ENCODE measurements around the gene PNPLA6. TPM values are rescaled to one million over a fixed set of nuclear protein-coding genes. Genes with fewer than 3 reads are reported as not detected.

PNPLA6 gene
- total and polyA plus RNA-seq, 2 experiments from 2014 or later: 65.0 to 86.6 TPM

DNA sequence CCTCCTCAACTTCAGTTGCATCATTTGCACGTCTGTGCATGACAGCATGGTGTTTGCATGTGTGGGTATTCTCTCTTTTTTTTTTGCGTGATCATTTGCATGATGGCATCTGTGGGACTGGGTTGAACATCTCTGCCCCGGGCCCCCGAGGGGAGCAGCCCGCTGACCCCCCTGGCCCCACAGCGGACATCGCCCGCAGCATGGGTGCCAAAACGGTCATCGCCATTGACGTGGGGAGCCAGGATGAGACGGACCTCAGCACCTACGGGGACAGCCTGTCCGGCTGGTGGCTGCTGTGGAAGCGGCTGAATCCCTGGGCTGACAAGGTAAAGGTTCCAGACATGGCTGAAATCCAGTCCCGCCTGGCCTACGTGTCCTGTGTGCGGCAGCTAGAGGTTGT lies 23.1 kb downstream of the PNPLA6 start:
- Histone ChIP-seq H3K4me2 (ENCODE audit: unreplicated experiment) (no peak overlapping the region), H3K79me2 (ENCODE audit: insufficient read depth) (no peaks in the 10 kb centered on the region), H3K4me1 (ENCODE audit: insufficient read depth) (no peaks in the 10 kb centered on the region), H3K27me3 (replicated peaks; ENCODE audit: insufficient read depth) (no peaks in the 10 kb centered on the region), H2AFZ (no peak overlapping the region), H3K36me3 (ENCODE audit: low read depth) (peaks cover 4% of the 10 kb centered on the region; the same call in 1 of the 2 replicates), H3K27ac (no peak overlapping the region), H3F3A (ENCODE audit: insufficient read depth) (no peaks in the 10 kb centered on the region), H3K4me3 (no peak overlapping the region), H3K9me2 (ENCODE audit: insufficient read depth) (no peaks in the 10 kb centered on the region), H3K9ac (no peak overlapping the region), H3K9me3 (ENCODE audit: low read depth) (no peaks in the 10 kb centered on the region), H4K20me1 (ENCODE audit: insufficient read depth) (no peaks in the 10 kb centered on the region)
- in situ Hi-C loops (cut with MboI): no loop called here
- no peak for DNase-seq
- 88 to 91% methylated on average over 17 to 18 of the region's 18 CpGs for WGBS, 2 experiments (ENCODE audit: low coverage in 1 of 2, low lambda C conversion rate in 2 of 2, missing lambda C conversion rate in 2 of 2)
- TF ChIP-seq EZH2 (IDR thresholded peaks at IDR 0.05; ENCODE audit: insufficient read depth, poor library complexity, severe bottlenecking) (no peak), EZH2phosphoT487 (IDR thresholded peaks at IDR 0.05; ENCODE audit: insufficient read depth, low read depth) (no peak)

DNA sequence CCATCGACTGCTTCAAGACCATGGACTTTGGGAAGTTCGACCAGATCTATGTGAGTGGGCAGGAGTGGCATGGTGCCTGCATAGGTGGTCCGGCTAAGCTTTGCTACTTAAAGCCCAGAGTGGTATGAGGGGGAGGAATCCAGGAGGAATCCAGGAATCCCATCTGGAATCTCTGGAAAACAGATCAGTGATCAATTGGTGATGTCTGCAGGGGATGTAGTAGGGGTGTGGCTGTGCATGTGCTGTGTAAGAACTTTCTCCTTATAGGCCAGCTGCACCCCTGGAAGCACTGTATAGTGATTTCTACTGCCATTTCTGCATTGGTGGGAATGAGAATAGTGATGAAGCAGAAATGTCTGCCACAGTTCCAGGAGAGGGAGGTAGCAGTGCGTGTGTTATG lies 23.6 kb downstream of the PNPLA6 start:
- no peaks in the 10 kb centered on the region for H3F3A ChIP-seq (ENCODE audit: insufficient read depth)
- H4K20me1 ChIP-seq (ENCODE audit: insufficient read depth): no peaks in the 10 kb centered on the region
- no peaks in the 10 kb centered on the region for H3K79me2 ChIP-seq (ENCODE audit: insufficient read depth)
- no peak overlapping the region for H3K27ac ChIP-seq
- TF ChIP-seq EZH2phosphoT487 (IDR thresholded peaks at IDR 0.05; ENCODE audit: insufficient read depth, low read depth) (no peak), EZH2 (IDR thresholded peaks at IDR 0.05; ENCODE audit: insufficient read depth, poor library complexity, severe bottlenecking) (no peak)
- H3K9me3 ChIP-seq (ENCODE audit: low read depth): no peaks in the 10 kb centered on the region
- no peak overlapping the region for H3K9ac ChIP-seq
- peaks cover 4% of the 10 kb centered on the region; the same call in 1 of the 2 replicates for H3K36me3 ChIP-seq (ENCODE audit: low read depth)
- no peak for DNase-seq
- no peak overlapping the region for H3K4me2 ChIP-seq (ENCODE audit: unreplicated experiment)
- H2AFZ ChIP-seq: no peak overlapping the region
- 83 to 89% methylated on average over 4 of the region's 4 CpGs for WGBS, 2 experiments (ENCODE audit: low coverage in 1 of 2, low lambda C conversion rate in 2 of 2, missing lambda C conversion rate in 2 of 2)
- in situ Hi-C loops (cut with MboI): no loop called here
- H3K4me3 ChIP-seq: no peak overlapping the region
- no peaks in the 10 kb centered on the region for H3K9me2 ChIP-seq (ENCODE audit: insufficient read depth)
- no peaks in the 10 kb centered on the region for H3K4me1 ChIP-seq (ENCODE audit: insufficient read depth)
- no peaks in the 10 kb centered on the region for H3K27me3 ChIP-seq (replicated peaks; ENCODE audit: insufficient read depth)

DNA sequence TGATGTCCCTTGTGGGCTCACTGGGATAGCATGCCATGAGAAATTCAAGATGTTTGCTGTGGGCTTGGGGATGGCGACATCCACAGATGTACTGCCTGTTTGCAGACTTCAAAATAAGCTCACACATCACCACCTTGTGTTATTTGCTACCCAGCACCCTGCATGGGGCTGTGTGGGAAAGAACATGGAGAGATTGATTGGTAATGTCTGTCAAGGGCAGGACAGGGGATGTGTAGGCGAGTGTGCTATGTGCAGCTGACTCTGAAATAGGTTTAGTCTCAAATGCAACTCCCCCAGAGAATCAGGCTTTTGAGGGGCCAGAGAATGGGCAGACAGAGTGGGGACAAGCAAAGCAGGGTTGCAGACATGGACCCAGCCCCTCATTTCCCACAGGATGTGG lies 24.7 kb downstream of the PNPLA6 start:
- Histone ChIP-seq H3K9ac (no peak overlapping the region), H3K27ac (no peak overlapping the region), H3K79me2 (ENCODE audit: insufficient read depth) (no peaks in the 10 kb centered on the region), H3K36me3 (ENCODE audit: low read depth) (peaks cover 4% of the 10 kb centered on the region; the same call in 1 of the 2 replicates), H3K27me3 (replicated peaks; ENCODE audit: insufficient read depth) (no peaks in the 10 kb centered on the region), H3K4me2 (ENCODE audit: unreplicated experiment) (no peak overlapping the region), H3F3A (ENCODE audit: insufficient read depth) (no peaks in the 10 kb centered on the region), H3K9me3 (ENCODE audit: low read depth) (no peaks in the 10 kb centered on the region), H4K20me1 (ENCODE audit: insufficient read depth) (no peaks in the 10 kb centered on the region), H3K4me3 (no peak overlapping the region), H3K4me1 (ENCODE audit: insufficient read depth) (no peaks in the 10 kb centered on the region), H2AFZ (no peak overlapping the region), H3K9me2 (ENCODE audit: insufficient read depth) (no peaks in the 10 kb centered on the region)
- 98 to 100% methylated on average over 2 of the region's 2 CpGs for WGBS, 2 experiments (ENCODE audit: low coverage in 1 of 2, low lambda C conversion rate in 2 of 2, missing lambda C conversion rate in 2 of 2)
- TF ChIP-seq EZH2 (IDR thresholded peaks at IDR 0.05; ENCODE audit: insufficient read depth, poor library complexity, severe bottlenecking) (no peak), EZH2phosphoT487 (IDR thresholded peaks at IDR 0.05; ENCODE audit: insufficient read depth, low read depth) (no peak)
- DNase-seq: no peak
- in situ Hi-C loops (cut with MboI): loop anchor here (10.0 kb wide), 2 partner anchors 115 to 235 kb away; partner anchors contain the start of gene MCEMP1

DNA sequence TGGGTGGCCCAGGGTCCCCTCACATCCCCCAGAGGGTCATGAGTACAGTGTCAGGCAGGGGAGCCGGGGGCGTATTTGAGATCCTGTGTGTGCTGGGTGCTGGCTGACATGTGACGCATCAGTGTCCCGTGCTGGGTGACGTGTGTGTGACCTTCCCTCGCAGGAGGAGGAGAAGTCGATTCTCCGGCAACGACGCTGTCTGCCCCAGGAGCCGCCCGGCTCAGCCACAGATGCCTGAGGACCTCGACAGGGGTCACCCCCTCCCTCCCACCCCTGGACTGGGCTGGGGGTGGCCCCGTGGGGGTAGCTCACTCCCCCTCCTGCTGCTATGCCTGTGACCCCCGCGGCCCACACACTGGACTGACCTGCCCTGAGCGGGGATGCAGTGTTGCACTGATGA lies 25.8 kb downstream of the PNPLA6 start:
- H4K20me1 ChIP-seq (ENCODE audit: insufficient read depth): no peaks in the 10 kb centered on the region
- no peaks in the 10 kb centered on the region for H3F3A ChIP-seq (ENCODE audit: insufficient read depth)
- H3K79me2 ChIP-seq (ENCODE audit: insufficient read depth): no peaks in the 10 kb centered on the region
- no peak overlapping the region for H3K4me3 ChIP-seq
- H3K27ac ChIP-seq: no peak overlapping the region
- TF ChIP-seq EZH2phosphoT487 (IDR thresholded peaks at IDR 0.05; ENCODE audit: insufficient read depth, low read depth) (no peak), EZH2 (IDR thresholded peaks at IDR 0.05; ENCODE audit: insufficient read depth, poor library complexity, severe bottlenecking) (no peak)
- DNase-seq: no peak
- in situ Hi-C loops (cut with MboI): loop anchor here (10.0 kb wide), 2 partner anchors 113 to 233 kb away; partner anchors contain the start of gene MCEMP1
- no peak overlapping the region for H3K9ac ChIP-seq
- peaks cover 4% of the 10 kb centered on the region; the same call in 1 of the 2 replicates for H3K36me3 ChIP-seq (ENCODE audit: low read depth)
- no peaks in the 10 kb centered on the region for H3K4me1 ChIP-seq (ENCODE audit: insufficient read depth)
- no peaks in the 10 kb centered on the region for H3K27me3 ChIP-seq (replicated peaks; ENCODE audit: insufficient read depth)
- 86 to 96% methylated on average over 4 to 17 of the region's 17 CpGs for WGBS, 2 experiments (ENCODE audit: low coverage in 1 of 2, low lambda C conversion rate in 2 of 2, missing lambda C conversion rate in 2 of 2)
- no peak overlapping the region for H3K4me2 ChIP-seq (ENCODE audit: unreplicated experiment)
- no peaks in the 10 kb centered on the region for H3K9me3 ChIP-seq (ENCODE audit: low read depth)
- H3K9me2 ChIP-seq (ENCODE audit: insufficient read depth): no peaks in the 10 kb centered on the region
- no peak overlapping the region for H2AFZ ChIP-seq

All from GM23248 (cell line).